Activated CD8-positive, alpha-beta T cell treated with anti-CD3 and anti-CD28 coated beads for 36 hours (primary cell): ENCODE data around the gene TMPRSS13. TPM values are rescaled to one million over a fixed set of nuclear protein-coding genes. Genes with fewer than 3 reads are reported as not detected.

Experiments used
- ATAC-seq: fragments of 200-7000 bp; cut with Tn5 transposase; one replicate; pipeline ENCODE4 v1.10.0; 2021; ENCODE audit warnings: mild to moderate bottlenecking, moderate library complexity
- CTCF ChIA-PET: fragments of 350-600 bp; sonication (Branson Sonifier 250); formaldehyde crosslinking; loops from one replicate; lab custom pipeline; 2021; ENCODE audit warnings: antibody characterized with exemption; lab: Charles Lee
- POLR2A ChIA-PET: fragments of 350-600 bp; sonication (Branson Sonifier 250); formaldehyde crosslinking; loops from one replicate; lab custom pipeline; 2021; ENCODE audit warnings: antibody characterized with exemption; lab: Charles Lee
- DNase-seq: peaks from one replicate; pipeline ENCODE4 v3.0.0-alpha.2; 2020
- H3K27ac Mint-ChIP-seq: one replicate; pipeline ENCODE4 v1.8.0; 2021; ENCODE audit warnings: mild to moderate bottlenecking, mixed read lengths
- H3K27me3 Mint-ChIP-seq: one replicate; pipeline ENCODE4 v1.8.0; 2021; ENCODE audit warnings: mixed read lengths
- H3K36me3 Mint-ChIP-seq: one replicate; pipeline ENCODE4 v1.8.0; 2021; ENCODE audit warnings: low read depth, mixed read lengths
- H3K4me1 Mint-ChIP-seq: one replicate; pipeline ENCODE4 v1.8.0; 2021; ENCODE audit warnings: low read depth, mixed read lengths
- H3K4me3 Mint-ChIP-seq: one replicate; pipeline ENCODE4 v1.8.0; 2021; ENCODE audit warnings: mild to moderate bottlenecking, moderate library complexity, mixed read lengths
- H3K9me3 Mint-ChIP-seq: one replicate; pipeline ENCODE4 v1.8.0; 2021; ENCODE audit warnings: mixed read lengths
- CTCF ChIP-seq: fragments of 200-600 bp; IDR thresholded peaks from one replicate; pipeline ENCODE4 v1.8.0; 2022; ENCODE audit warnings: antibody characterized with exemption, mild to moderate bottlenecking
- intact Hi-C: fragments of 100-400 bp; cut with micrococcal nuclease; formaldehyde crosslinking; loops from one replicate; pipeline ENCODE4 v1.10.0; 2022
- total RNA-seq, 2 experiments: library from RNA; stranded (reverse); gene quantifications; one replicate each; pipeline ENCODE4 v1.2.3, GENCODE V29; 2021

TMPRSS13 gene
- total RNA-seq, 2 experiments from 2014 or later = 3.5 to 4.7 TPM

- ATAC-seq (no peak), DNase-seq (no peak)
- POLR2A ChIA-PET = no interaction called here
Observed at GRCh38 chr11:117913736-117914397, 15.3 kb downstream of the TMPRSS13 start.

GRCh38 chr11:117912497-117912896, 16.7 kb downstream of the TMPRSS13 start:
- CTCF ChIA-PET = interaction anchor here (0.8 to 2.9 kb wide), 2 partner anchors 34 to 105 kb away, joined by 3 to 10 read pairs; no protein-coding TSS in a partner anchor
- TF ChIP-seq CTCF = no peak
- POLR2A ChIA-PET = interaction anchor here (0.8 kb wide), 1 partner anchor 9 kb away, joined by 3 read pairs; no protein-coding TSS in a partner anchor

More at GRCh38 chr11:117913736-117914397, 15.3 kb downstream of the TMPRSS13 start:
- Mint-ChIP-seq H3K4me1 (peaks cover 4% of the 10 kb centered on the region), H3K9me3 (no peaks in the 10 kb centered on the region), H3K27ac (no peak overlapping the region), H3K27me3 (no peaks in the 10 kb centered on the region), H3K4me3 (no peak overlapping the region), H3K36me3 (no peaks in the 10 kb centered on the region)
- CTCF ChIA-PET = interaction anchor here (0.9 to 2.9 kb wide), 4 partner anchors 15 to 140 kb away, joined by 3 to 10 read pairs (median 4); partner anchors contain the start of gene TMPRSS13
- TF ChIP-seq CTCF = no peak
- intact Hi-C loops = no loop called here

GRCh38 chr11:117911694-117912093, 17.5 kb downstream of the TMPRSS13 start:
- no peaks in the 10 kb centered on the region for H3K36me3 Mint-ChIP-seq
- H3K27me3 Mint-ChIP-seq = no peaks in the 10 kb centered on the region
- no peak for TF ChIP-seq CTCF
- no peak overlapping the region for H3K4me3 Mint-ChIP-seq
- no peaks in the 10 kb centered on the region for H3K9me3 Mint-ChIP-seq
- ChIA-PET POLR2A (interaction anchor here (1.4 kb wide), 1 partner anchor 20 kb away, joined by 3 read pairs; no protein-coding TSS in a partner anchor), CTCF (interaction anchor here (0.8 kb wide), 1 partner anchor 104 kb away, joined by 3 read pairs; no protein-coding TSS in a partner anchor)
- H3K4me1 Mint-ChIP-seq = peaks cover 17% of the 10 kb centered on the region
- DNase-seq = no peak
- no peak for ATAC-seq
- H3K27ac Mint-ChIP-seq = no peak overlapping the region
- intact Hi-C loops = no loop called here

More at GRCh38 chr11:117912497-117912896, 16.7 kb downstream of the TMPRSS13 start:
- intact Hi-C loops = no loop called here
- no peaks in the 10 kb centered on the region for H3K9me3 Mint-ChIP-seq
- no peak for ATAC-seq
- no peaks in the 10 kb centered on the region for H3K36me3 Mint-ChIP-seq
- no peak for DNase-seq
- peaks cover 11% of the 10 kb centered on the region for H3K4me1 Mint-ChIP-seq
- no peak overlapping the region for H3K4me3 Mint-ChIP-seq
- H3K27me3 Mint-ChIP-seq = no peaks in the 10 kb centered on the region
- H3K27ac Mint-ChIP-seq = no peak overlapping the region

- Mint-ChIP-seq H3K4me3 (no peak overlapping the region), H3K9me3 (no peaks in the 10 kb centered on the region), H3K27ac (no peak overlapping the region), H3K4me1 (peaks cover 17% of the 10 kb centered on the region), H3K36me3 (no peaks in the 10 kb centered on the region), H3K27me3 (no peaks in the 10 kb centered on the region)
- ChIA-PET CTCF (interaction anchor here (1.4 to 1.5 kb wide), 2 partner anchors 67 to 142 kb away, joined by 4 to 6 read pairs; no protein-coding TSS in a partner anchor), POLR2A (interaction anchor here (0.8 to 1.4 kb wide), 2 partner anchors 8 to 21 kb away, joined by 3 read pairs; no protein-coding TSS in a partner anchor)
- no peak for ATAC-seq
- DNase-seq = no peak
- TF ChIP-seq CTCF = no peak
- intact Hi-C loops = no loop called here
Observed at GRCh38 chr11:117910941-117911655, 18.1 kb downstream of the TMPRSS13 start.
